IPS-18a (cell line): ENCODE results near the gene GARIN1A.
"Not testable (repeated sequence)": the region's sequence is repeated elsewhere in the genome, so short reads cannot be mapped to it uniquely, and the experiment has no call there.

Source experiments
- H3K27ac ChIP-seq: one replicate; pipeline ENCODE4 v1.5.1; 2013; ENCODE audit warnings: low read length
- H3K27me3 ChIP-seq: one replicate; pipeline ENCODE4 v1.6.1; 2013; ENCODE audit warnings: mild to moderate bottlenecking, low read length; ENCODE audit not compliant: control insufficient read depth, insufficient read depth
- H3K36me3 ChIP-seq: one replicate; pipeline ENCODE4 v1.6.1; 2013; ENCODE audit warnings: low read depth, low read length; ENCODE audit not compliant: control insufficient read depth
- H3K4me1 ChIP-seq: one replicate; pipeline ENCODE4 v1.6.1; 2013; ENCODE audit warnings: low read depth, low read length; ENCODE audit not compliant: control insufficient read depth
- H3K4me3 ChIP-seq: one replicate; pipeline ENCODE4 v1.5.1; 2013; ENCODE audit warnings: low read length
- H3K9ac ChIP-seq: one replicate; pipeline ENCODE4 v1.6.1; 2013; ENCODE audit warnings: mild to moderate bottlenecking, low read length, moderate library complexity
- H3K9me3 ChIP-seq: one replicate; pipeline ENCODE4 v1.6.1; 2013; ENCODE audit warnings: low read depth, low read length; ENCODE audit not compliant: control insufficient read depth

GARIN1A gene

DNA sequence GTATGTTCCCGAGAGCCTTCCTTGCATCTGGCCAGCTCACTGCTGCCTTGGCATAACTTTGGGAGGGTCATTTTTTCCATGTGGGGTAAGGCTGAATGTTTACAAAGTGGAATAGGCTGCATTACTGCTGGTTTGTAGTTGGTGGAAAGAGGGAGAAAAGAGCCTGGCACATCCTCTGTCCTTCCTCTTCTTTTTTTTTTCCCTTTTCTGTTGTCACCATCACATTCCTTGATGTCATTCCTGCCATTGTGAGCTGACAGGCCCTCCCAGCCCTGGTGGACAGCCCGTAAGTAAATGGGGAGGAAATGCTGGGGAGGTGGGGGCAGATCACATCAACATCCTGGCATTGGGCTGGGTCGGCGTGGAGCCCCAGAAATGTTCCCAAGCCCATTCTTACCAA lies at the start of gene GARIN1A:
Gene GARIN1A, plus strand, starts transcription at position 301 of the 400 bp plus-strand sequence. CDS start 106 bp downstream, outside the sequence.
- Histone ChIP-seq H3K4me1 (no peaks in the 10 kb centered on the region), H3K4me3 (no peak within 1 kb of the TSS), H3K9ac (no peak within 1 kb of the TSS), H3K36me3 (no peaks in the 10 kb centered on the region), H3K27ac (no peak within 1 kb of the TSS), H3K27me3 (no peaks in the 10 kb centered on the region), H3K9me3 (no peaks in the 10 kb centered on the region)

DNA sequence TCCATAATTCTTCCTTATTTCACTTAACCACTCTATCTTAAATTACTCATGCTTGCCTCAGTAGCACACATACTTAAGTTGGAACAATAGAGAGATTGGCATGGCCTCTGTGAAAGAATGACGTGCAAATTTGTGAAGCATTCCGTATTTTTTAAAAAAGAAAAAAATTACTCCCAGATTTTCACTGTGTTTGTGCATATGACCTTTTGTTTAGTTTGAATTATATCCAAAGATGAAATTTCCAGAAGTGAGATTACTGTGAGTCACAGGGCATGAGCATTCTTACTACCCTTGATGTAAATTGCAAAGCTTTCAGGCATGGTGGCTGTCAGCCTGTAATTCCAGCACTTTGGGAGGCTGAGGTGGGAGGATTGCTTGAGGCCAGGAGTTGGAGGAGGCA lies 45.0 kb upstream of the GARIN1A start:
- H3K36me3 ChIP-seq, result peaks cover 16% of the 10 kb centered on the region
- H3K27ac ChIP-seq, H3K9me3 ChIP-seq, H3K4me1 ChIP-seq, H3K9ac ChIP-seq, H3K4me3 ChIP-seq, H3K27me3 ChIP-seq: not testable (repeated sequence)

DNA sequence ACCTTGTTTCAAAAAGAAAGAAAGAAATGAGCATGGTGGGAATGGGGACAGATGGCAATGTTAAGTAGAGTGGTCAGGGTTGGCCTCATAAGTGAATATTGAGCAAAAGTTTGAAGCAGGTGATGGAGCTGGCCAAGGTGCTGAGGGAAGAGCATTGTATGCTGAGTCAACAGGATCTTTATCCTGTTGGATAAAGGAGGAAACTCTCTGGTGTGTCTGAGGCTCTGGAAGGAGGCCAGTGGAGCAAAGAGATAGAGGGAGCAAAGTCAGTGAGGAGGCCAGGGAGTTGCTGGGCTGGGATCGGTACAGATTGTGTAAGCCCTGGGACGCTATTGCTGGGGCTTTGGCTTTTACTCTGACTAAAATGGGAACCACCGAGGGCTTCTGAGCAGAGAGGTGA lies 38.2 kb upstream of the GARIN1A start:
- H3K36me3 ChIP-seq, result peaks cover 12% of the 10 kb centered on the region
- not testable (repeated sequence) for H3K9ac ChIP-seq, H3K9me3 ChIP-seq, H3K27me3 ChIP-seq, H3K4me3 ChIP-seq, H3K4me1 ChIP-seq, H3K27ac ChIP-seq

DNA sequence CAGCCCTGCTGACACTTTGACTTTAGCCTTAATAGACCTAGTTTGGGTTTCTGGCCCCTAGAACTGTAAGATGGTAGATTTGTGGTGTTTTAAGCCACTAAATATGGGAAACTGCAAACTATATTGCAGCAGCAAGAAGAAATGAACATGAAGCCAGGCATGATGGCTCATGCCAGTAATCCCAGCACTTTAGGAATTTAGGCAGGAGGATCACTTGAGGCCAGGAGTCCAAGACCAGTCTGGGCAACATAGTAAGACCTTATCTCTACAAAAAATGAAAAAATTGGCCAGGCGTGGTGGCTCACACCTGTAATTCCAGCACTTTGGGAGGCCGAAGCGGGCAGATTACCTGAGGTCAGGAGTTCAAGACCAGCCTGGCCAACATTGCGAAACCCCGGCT lies 26.9 kb upstream of the GARIN1A start:
- not testable (repeated sequence) for H3K9me3 ChIP-seq, H3K4me1 ChIP-seq, H3K4me3 ChIP-seq, H3K36me3 ChIP-seq, H3K9ac ChIP-seq, H3K27ac ChIP-seq, H3K27me3 ChIP-seq

DNA sequence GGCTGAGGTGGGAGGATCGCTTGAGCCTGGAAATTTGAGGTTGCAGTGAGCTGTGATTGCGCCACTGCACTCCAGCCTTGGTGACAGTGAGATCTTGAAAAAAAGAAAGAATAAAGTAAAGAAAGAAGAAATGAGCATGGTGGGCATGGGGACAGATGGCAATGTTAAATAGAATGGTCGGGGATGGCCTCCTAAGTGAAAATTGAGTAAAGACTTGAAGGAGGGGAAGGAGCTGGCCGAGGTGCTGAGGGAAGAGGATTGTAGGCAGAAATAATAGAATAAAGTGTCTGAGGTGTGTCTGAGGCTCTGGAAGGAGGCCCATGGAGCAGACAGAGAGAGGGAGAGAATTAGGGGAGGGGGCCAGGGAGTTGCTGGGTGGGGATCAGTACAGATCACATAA lies 26.2 kb upstream of the GARIN1A start:
- not testable (repeated sequence) for H3K4me1 ChIP-seq, H3K27ac ChIP-seq, H3K9me3 ChIP-seq, H3K36me3 ChIP-seq, H3K4me3 ChIP-seq, H3K9ac ChIP-seq, H3K27me3 ChIP-seq

DNA sequence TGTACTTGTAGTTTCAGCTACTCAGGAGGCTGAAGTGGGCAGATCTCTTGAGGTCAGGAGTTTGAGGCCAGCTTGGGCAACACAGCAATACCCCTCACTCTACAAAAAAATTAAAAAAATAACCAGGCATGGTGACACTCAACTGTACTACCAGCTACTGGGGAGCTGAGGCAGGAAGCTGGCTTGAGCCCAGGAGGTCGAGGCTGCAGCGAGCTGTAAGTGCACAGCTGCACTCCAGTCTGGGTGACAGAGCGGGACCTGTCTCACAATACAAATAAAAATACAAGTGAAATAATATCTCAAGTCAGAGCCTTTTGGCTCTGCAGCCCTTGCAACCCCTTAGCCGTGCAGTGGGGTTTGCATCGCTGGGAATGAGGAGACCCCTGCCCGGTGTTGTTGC lies 25.2 kb upstream of the GARIN1A start:
- not testable (repeated sequence) for H3K4me1 ChIP-seq, H3K4me3 ChIP-seq, H3K9me3 ChIP-seq, H3K27me3 ChIP-seq, H3K36me3 ChIP-seq, H3K27ac ChIP-seq, H3K9ac ChIP-seq

DNA sequence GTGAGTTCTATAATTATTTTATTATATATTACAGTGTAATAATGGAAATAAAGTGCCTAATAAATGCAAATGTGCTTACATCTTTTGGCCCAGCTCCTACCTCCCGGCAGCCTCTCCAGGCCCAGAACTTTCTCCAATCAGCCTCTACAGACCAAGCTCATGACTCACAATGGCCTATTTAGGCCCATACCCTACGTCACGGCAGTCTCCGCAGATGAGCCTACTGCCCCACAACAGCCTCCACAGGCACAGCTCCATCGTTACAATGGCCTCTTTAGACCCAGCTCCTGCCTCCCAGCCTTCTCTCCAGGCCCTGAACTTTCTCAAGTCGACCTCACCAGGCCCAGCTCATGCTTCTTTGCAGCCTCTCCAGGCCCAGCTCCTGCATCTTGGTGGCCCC lies 21.0 kb upstream of the GARIN1A start:
- not testable (repeated sequence) for H3K4me1 ChIP-seq, H3K4me3 ChIP-seq, H3K27me3 ChIP-seq, H3K27ac ChIP-seq, H3K36me3 ChIP-seq, H3K9ac ChIP-seq, H3K9me3 ChIP-seq

DNA sequence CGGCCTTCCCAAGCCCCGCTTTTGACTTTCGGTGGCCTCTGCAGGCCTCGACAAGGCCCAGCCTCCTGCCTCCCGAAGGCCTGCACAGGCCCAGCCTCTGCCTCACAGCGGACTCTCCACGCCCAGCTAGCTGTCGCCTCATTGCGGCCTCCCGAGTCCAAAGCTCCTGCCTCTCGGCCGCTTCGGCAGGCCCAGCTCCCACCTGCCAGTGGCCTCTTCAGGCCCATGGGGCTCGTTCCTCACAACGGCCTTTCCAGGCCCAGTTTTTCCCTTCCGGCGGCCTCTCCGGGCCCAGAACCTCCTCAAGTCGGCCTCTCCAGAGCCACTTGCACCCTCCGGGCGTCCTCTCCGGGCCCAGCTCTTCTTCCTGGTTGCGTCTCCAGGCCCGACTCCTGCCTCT lies 19.5 kb upstream of the GARIN1A start:
- H3K9ac ChIP-seq, H3K4me1 ChIP-seq, H3K4me3 ChIP-seq, H3K27ac ChIP-seq, H3K9me3 ChIP-seq, H3K27me3 ChIP-seq, H3K36me3 ChIP-seq: not testable (repeated sequence)

DNA sequence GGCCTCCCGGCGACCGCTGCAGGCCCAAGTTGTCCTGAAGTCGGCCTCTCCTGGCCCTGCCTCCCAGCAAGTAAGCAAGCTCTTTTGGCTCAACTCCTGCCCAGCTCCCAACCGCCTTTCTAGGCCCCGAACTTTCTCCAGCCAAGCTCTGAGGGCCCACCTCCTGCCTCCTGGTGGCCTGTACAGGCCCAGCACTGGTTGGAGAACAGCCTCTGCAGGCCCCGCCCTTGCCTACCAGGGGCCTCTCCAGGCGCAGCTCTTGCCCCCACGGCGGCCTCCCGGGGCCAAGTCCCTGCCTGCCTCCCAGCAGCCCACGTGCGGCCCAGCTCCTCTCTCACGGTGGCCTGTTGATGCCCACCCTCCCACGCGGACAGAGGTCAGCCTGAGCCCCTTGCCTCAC lies 18.9 kb upstream of the GARIN1A start:
- not testable (repeated sequence) for H3K36me3 ChIP-seq, H3K9me3 ChIP-seq, H3K27me3 ChIP-seq, H3K4me3 ChIP-seq, H3K27ac ChIP-seq, H3K4me1 ChIP-seq, H3K9ac ChIP-seq

DNA sequence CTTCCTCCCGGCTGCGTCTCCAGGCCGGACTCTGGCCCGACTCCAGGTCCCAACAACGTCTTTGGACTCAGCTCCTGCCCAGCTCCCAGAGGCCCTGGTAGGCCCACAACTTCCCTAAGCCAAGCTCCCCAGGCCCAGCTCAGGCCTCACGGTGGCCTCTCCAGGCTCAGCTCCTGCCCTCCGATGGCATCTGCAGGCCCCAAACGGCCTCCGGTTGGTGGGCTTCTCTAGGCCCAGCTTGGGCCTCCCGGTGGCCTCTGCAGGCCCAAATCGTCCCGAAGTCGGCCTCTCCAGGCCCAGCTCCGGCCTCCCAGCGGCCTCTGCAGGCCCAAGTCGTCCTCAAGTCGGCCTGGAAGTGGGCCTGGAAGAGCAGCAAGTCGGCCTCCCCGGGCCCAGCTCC lies 18.0 kb upstream of the GARIN1A start:
- not testable (repeated sequence) for H3K9me3 ChIP-seq, H3K4me1 ChIP-seq, H3K27me3 ChIP-seq, H3K36me3 ChIP-seq, H3K27ac ChIP-seq, H3K4me3 ChIP-seq, H3K9ac ChIP-seq

DNA sequence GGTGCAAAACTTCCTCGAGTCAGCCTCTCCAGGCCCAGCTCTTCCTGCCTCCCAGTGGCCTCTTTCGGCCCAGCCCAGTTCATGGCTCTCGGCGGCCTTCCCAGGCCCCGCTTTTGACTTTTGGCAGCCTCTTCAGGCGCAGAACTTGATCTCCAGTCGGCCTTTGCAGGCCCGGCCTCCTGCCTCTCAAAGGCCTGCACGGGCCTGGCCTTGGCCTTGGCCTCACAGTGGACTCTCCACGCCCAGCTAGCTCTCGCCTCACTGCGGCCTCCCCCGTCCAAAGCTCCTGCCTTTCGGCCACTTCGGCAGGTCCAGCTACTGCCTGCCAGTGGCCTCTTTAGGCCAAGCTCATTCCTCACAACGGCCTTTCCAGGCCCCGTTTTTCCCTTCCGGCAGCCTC lies 17.6 kb upstream of the GARIN1A start:
- not testable (repeated sequence) for H3K36me3 ChIP-seq, H3K27ac ChIP-seq, H3K9ac ChIP-seq, H3K4me1 ChIP-seq, H3K4me3 ChIP-seq, H3K9me3 ChIP-seq, H3K27me3 ChIP-seq

DNA sequence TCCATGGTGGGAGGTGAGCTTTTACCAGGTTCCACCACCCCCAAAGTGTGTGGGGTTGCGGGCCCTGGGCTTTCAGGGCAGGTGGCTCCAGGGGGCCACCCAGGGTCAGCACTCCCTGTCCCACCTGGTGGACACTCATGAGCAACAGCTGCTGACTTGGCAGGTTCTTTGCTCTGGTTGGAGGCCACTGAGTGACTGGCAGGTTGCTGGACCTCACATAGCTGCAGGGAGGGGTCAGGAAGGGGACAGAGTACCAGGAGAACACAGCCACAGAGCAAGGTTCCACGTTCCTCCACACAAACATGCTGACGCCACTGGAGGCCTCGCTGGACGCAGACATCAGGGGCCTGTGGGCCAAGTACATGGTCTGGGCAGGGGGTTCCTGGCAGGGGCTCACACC lies 13.7 kb upstream of the GARIN1A start:
- not testable (repeated sequence) for H3K27me3 ChIP-seq, H3K4me3 ChIP-seq, H3K4me1 ChIP-seq, H3K9me3 ChIP-seq, H3K9ac ChIP-seq, H3K36me3 ChIP-seq, H3K27ac ChIP-seq

DNA sequence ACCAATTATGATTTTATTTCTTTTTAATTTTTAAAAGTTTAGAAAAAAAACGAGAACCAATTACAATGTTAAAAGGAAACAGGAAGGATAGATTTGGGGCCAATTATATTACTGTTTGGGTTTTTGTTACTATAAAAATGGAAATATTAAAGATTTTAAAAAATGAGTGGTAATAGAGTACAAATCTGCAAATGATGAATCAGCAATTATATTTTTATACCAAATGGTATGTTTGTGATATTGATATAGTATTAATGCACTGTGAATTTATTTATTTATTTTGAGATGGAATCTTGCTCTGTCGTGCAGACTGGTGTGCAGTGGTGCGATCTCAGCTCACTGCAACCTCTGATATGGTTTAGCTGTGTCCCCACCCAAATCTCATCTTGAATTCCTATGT lies 11.5 kb upstream of the GARIN1A start:
- no peaks in the 10 kb centered on the region for H3K36me3 ChIP-seq
- no peak overlapping the region for H3K27ac ChIP-seq
- H3K4me3 ChIP-seq, result no peak overlapping the region
- no peaks in the 10 kb centered on the region for H3K4me1 ChIP-seq
- H3K27me3 ChIP-seq, result no peaks in the 10 kb centered on the region
- H3K9ac ChIP-seq, result no peak overlapping the region
- no peaks in the 10 kb centered on the region for H3K9me3 ChIP-seq
